Esophagus muscularis mucosa (tissue), 4 donors: ENCODE measurements around the gene GDA.

Experiments used
- CTCF ChIP-seq, 3 experiments: fragments of 200-600 bp in 2 of 3; fragments of 450-650 bp in 1 of 3; sonication (generic) in 2 of 3; IDR thresholded peaks; one replicate each; pipeline ENCODE4 v1.5.1; 2017 to 2019; ENCODE audit warnings: antibody characterized with exemption in 3 of 3, mild to moderate bottlenecking in 2 of 3, moderate library complexity in 1 of 3
- EP300 ChIP-seq: sonication (generic); formaldehyde crosslinking; IDR thresholded peaks from one replicate; pipeline ENCODE4 v1.6.1; 2017; ENCODE audit warnings: antibody characterized with exemption
- POLR2AphosphoS5 ChIP-seq, 2 donors: sonication (generic); formaldehyde crosslinking; IDR thresholded peaks; one replicate each; pipeline ENCODE4 v1.6.1; 2017; ENCODE audit warnings: antibody characterized with exemption in 2 of 2

- no peak for TF ChIP-seq POLR2AphosphoS5 (IDR thresholded peaks at IDR 0.05)
- no peak for TF ChIP-seq CTCF (IDR thresholded peaks at IDR 0.05)
- no peak for TF ChIP-seq EP300
Measured at GRCh38 chr9:72173080-72173479, 23.8 kb downstream of the GDA start.
